ENCODE results near the gene C11orf68. TPM values are rescaled to one million over a fixed set of nuclear protein-coding genes. Genes with fewer than 3 reads are reported as not detected.

The C11orf68 gene
- total and polyA plus RNA-seq, 2 of the 8 experiments (the other 6 are each of a cell fraction or from before 2014, with no cell fraction given): 24.0 to 51.2 TPM

DNA sequence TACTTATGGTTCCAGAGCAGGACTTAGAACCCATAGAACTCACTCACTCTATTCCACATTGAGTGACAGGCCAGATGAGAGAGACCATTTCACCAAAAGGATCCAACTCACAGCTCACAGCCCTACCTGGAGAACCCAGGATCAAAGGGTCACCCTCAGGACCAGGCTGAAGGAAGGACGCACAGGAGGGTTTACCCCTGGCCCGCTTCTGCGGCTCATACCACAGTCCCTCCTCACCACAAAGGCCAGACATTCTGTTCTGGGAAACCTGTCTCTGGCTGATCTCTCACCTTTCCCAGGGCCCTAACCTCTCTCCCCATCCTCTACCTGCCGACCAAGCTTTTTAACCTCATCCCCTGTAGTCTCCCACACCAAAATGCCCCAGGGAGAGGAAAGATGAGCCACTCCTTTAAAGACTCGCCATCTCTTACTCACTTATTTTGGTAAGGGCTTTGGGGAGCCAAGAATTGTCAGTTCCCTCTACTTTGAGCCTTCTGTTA is 23.3 kb downstream of the C11orf68 start (continued):
- TF ChIP-seq, protein P1, sequence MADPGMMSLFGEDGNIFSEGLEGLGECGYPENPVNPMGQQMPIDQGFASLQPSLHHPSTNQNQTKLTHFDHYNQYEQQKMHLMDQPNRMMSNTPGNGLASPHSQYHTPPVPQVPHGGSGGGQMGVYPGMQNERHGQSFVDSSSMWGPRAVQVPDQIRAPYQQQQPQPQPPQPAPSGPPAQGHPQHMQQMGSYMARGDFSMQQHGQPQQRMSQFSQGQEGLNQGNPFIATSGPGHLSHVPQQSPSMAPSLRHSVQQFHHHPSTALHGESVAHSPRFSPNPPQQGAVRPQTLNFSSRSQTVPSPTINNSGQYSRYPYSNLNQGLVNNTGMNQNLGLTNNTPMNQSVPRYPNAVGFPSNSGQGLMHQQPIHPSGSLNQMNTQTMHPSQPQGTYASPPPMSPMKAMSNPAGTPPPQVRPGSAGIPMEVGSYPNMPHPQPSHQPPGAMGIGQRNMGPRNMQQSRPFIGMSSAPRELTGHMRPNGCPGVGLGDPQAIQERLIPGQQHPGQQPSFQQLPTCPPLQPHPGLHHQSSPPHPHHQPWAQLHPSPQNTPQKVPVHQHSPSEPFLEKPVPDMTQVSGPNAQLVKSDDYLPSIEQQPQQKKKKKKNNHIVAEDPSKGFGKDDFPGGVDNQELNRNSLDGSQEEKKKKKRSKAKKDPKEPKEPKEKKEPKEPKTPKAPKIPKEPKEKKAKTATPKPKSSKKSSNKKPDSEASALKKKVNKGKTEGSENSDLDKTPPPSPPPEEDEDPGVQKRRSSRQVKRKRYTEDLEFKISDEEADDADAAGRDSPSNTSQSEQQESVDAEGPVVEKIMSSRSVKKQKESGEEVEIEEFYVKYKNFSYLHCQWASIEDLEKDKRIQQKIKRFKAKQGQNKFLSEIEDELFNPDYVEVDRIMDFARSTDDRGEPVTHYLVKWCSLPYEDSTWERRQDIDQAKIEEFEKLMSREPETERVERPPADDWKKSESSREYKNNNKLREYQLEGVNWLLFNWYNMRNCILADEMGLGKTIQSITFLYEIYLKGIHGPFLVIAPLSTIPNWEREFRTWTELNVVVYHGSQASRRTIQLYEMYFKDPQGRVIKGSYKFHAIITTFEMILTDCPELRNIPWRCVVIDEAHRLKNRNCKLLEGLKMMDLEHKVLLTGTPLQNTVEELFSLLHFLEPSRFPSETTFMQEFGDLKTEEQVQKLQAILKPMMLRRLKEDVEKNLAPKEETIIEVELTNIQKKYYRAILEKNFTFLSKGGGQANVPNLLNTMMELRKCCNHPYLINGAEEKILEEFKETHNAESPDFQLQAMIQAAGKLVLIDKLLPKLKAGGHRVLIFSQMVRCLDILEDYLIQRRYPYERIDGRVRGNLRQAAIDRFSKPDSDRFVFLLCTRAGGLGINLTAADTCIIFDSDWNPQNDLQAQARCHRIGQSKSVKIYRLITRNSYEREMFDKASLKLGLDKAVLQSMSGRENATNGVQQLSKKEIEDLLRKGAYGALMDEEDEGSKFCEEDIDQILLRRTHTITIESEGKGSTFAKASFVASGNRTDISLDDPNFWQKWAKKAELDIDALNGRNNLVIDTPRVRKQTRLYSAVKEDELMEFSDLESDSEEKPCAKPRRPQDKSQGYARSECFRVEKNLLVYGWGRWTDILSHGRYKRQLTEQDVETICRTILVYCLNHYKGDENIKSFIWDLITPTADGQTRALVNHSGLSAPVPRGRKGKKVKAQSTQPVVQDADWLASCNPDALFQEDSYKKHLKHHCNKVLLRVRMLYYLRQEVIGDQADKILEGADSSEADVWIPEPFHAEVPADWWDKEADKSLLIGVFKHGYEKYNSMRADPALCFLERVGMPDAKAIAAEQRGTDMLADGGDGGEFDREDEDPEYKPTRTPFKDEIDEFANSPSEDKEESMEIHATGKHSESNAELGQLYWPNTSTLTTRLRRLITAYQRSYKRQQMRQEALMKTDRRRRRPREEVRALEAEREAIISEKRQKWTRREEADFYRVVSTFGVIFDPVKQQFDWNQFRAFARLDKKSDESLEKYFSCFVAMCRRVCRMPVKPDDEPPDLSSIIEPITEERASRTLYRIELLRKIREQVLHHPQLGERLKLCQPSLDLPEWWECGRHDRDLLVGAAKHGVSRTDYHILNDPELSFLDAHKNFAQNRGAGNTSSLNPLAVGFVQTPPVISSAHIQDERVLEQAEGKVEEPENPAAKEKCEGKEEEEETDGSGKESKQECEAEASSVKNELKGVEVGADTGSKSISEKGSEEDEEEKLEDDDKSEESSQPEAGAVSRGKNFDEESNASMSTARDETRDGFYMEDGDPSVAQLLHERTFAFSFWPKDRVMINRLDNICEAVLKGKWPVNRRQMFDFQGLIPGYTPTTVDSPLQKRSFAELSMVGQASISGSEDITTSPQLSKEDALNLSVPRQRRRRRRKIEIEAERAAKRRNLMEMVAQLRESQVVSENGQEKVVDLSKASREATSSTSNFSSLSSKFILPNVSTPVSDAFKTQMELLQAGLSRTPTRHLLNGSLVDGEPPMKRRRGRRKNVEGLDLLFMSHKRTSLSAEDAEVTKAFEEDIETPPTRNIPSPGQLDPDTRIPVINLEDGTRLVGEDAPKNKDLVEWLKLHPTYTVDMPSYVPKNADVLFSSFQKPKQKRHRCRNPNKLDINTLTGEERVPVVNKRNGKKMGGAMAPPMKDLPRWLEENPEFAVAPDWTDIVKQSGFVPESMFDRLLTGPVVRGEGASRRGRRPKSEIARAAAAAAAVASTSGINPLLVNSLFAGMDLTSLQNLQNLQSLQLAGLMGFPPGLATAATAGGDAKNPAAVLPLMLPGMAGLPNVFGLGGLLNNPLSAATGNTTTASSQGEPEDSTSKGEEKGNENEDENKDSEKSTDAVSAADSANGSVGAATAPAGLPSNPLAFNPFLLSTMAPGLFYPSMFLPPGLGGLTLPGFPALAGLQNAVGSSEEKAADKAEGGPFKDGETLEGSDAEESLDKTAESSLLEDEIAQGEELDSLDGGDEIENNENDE (IDR thresholded peaks at IDR 0.05; ENCODE audit: insufficient replicate concordance, low read length): no peak
- TF ChIP-seq, protein P2, sequence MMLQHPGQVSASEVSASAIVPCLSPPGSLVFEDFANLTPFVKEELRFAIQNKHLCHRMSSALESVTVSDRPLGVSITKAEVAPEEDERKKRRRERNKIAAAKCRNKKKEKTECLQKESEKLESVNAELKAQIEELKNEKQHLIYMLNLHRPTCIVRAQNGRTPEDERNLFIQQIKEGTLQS (IDR thresholded peaks at IDR 0.05; ENCODE audit: insufficient read depth, low read depth, low read length): no peak
- TF ChIP-seq CTBP2 (IDR thresholded peaks at IDR 0.05; ENCODE audit: borderline replicate concordance, insufficient read depth, insufficient read length, low read length) (no peak), HDAC6 (IDR thresholded peaks at IDR 0.05; ENCODE audit: low read depth, low read length) (no peak), JUND (IDR thresholded peaks at IDR 0.05; ENCODE audit: low read length) (no peak), TEAD4 (IDR thresholded peaks at IDR 0.05; ENCODE audit: low read depth, low read length) (no peak), CEBPB (IDR thresholded peaks at IDR 0.05; ENCODE audit: low read depth, low read length) (no peak), MAX (IDR thresholded peaks at IDR 0.05) (no peak), KDM1A (IDR thresholded peaks at IDR 0.05; ENCODE audit: borderline replicate concordance, low read length) (no peak)
- TF ChIP-seq, protein P3, sequence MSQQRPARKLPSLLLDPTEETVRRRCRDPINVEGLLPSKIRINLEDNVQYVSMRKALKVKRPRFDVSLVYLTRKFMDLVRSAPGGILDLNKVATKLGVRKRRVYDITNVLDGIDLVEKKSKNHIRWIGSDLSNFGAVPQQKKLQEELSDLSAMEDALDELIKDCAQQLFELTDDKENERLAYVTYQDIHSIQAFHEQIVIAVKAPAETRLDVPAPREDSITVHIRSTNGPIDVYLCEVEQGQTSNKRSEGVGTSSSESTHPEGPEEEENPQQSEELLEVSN (IDR thresholded peaks at IDR 0.05): no peak
